ENCODE results near the gene UBALD2.

DNA sequence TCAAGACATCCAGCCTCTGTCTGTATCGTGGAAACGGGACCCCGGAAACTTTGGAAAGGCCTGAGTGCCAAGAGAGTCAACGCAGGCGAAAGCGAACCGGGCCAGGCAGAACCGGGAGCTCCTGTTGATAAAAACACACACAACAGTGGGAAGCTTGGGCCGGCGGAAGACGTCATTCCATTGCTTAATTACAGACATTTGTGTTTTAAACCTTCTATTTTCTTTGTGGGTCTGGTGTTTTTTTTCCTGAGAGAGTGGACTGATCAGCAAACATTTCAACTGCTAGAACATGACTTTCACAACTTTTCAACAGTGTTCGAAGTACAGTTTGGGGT, 24.0 kb upstream of the UBALD2 start:
- TF ChIP-seq, protein P1, sequence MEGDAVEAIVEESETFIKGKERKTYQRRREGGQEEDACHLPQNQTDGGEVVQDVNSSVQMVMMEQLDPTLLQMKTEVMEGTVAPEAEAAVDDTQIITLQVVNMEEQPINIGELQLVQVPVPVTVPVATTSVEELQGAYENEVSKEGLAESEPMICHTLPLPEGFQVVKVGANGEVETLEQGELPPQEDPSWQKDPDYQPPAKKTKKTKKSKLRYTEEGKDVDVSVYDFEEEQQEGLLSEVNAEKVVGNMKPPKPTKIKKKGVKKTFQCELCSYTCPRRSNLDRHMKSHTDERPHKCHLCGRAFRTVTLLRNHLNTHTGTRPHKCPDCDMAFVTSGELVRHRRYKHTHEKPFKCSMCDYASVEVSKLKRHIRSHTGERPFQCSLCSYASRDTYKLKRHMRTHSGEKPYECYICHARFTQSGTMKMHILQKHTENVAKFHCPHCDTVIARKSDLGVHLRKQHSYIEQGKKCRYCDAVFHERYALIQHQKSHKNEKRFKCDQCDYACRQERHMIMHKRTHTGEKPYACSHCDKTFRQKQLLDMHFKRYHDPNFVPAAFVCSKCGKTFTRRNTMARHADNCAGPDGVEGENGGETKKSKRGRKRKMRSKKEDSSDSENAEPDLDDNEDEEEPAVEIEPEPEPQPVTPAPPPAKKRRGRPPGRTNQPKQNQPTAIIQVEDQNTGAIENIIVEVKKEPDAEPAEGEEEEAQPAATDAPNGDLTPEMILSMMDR (IDR thresholded peaks at IDR 0.05) = no peak
- TF ChIP-seq POLR2A (IDR thresholded peaks at IDR 0.05) = no peak
